Measurements from ENCODE around the gene PARM1.

PARM1 gene

DNA sequence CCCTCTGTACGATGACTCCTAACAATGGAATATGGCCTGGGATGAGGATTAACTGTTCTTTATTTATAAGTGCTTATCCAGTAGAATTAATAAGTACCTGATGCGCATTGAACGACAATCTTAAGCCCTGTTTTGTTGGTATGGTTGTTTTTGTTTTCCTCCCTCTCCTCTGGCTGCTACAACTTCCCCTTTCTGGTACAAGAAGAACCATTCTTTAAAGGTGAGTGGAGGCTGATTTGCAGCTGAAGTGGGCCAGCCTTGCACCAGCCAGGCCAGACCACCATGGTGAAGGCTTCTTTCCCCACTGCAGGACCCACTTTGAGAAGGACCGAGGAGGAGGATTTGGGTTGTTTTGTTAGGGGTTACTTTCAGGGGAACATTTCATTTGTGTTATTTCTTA is 113.3 kb downstream of the PARM1 start:
- TF ChIP-seq CTCF (IDR thresholded peaks at IDR 0.05; ENCODE audit: borderline replicate concordance, control extremely low read depth, extremely low read depth, insufficient read depth, missing control alignments) = no peak
- in situ Hi-C loops (cut with MboI; ENCODE audit: low sequenced_read_pairs, unreplicated experiment) = no loop called here
- DNase-seq (ENCODE audit: low spot score) = no peak

DNA sequence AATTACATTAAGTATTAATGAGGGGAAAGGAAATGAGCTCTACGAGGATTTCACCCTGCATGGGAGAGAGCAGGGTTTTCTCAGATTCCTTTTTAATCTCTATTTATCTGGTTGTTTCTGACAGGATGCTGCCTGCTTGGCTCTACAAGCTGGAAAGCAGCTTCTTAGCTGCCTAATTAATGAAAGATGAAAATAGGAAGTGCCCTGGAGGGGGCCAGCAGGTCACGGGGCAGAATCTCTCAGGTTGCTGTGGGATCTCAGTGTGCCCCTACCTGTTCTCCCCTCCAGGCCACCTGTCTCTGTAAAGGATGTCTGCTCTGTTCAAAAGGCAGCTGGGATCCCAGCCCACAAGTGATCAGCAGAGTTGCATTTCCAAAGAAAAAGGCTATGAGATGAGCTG is 113.7 kb downstream of the PARM1 start:
- in situ Hi-C loops (cut with MboI; ENCODE audit: low sequenced_read_pairs, unreplicated experiment) = no loop called here
- TF ChIP-seq CTCF (IDR thresholded peaks at IDR 0.05; ENCODE audit: borderline replicate concordance, control extremely low read depth, extremely low read depth, insufficient read depth, missing control alignments) = no peak
- no peak for DNase-seq (ENCODE audit: low spot score)

DNA sequence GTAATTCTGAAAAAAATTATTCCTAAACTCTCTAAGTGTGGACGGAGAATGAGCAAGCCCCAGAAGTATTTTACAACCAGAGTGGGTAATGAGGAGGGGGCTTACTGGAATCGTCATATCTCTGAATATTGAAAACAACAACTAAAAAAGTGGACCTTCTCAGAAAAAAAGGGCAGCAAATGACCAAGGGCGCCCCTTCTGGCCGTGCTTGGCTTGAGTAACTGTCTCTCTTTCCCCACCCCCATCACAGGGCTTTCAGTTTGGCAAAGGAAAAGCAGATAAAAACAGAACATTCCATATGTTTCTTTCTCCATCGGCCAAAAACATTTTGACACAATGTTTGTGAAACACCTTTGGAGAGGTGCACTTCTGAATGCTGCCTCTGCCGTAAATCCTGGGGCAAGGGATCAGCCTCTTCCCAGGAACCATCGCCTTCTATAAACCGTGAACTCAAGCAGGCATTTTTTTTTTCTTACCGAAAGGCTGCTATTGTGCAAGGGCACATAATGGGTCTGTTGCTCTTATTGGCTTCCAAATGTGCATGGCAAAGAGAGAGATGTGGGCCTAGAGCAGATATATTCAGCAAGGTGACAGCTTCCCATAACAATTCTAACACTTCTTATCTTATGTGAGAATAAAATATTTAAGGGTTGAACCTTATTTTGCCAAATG is 115.4 kb downstream of the PARM1 start:
- no peak for DNase-seq (ENCODE audit: low spot score)
- in situ Hi-C loops (cut with MboI; ENCODE audit: low sequenced_read_pairs, unreplicated experiment) = no loop called here
- no peak for TF ChIP-seq CTCF (IDR thresholded peaks at IDR 0.05; ENCODE audit: borderline replicate concordance, control extremely low read depth, extremely low read depth, insufficient read depth, missing control alignments)

GRCh38 chr4:75051431-75051830 is 118.5 kb downstream of the PARM1 start:
- DNase-seq (ENCODE audit: low spot score) = no peak
- TF ChIP-seq CTCF (IDR thresholded peaks at IDR 0.05; ENCODE audit: borderline replicate concordance, control extremely low read depth, extremely low read depth, insufficient read depth, missing control alignments) = no peak
- in situ Hi-C loops (cut with MboI; ENCODE audit: low sequenced_read_pairs, unreplicated experiment) = no loop called here

- no peak for TF ChIP-seq CTCF (IDR thresholded peaks at IDR 0.05; ENCODE audit: borderline replicate concordance, control extremely low read depth, extremely low read depth, insufficient read depth, missing control alignments)
- DNase-seq (ENCODE audit: low spot score) = no peak
- in situ Hi-C loops (cut with MboI; ENCODE audit: low sequenced_read_pairs, unreplicated experiment) = no loop called here
These were observed 120.4 kb downstream of the PARM1 start for GRCh38 chr4:75053352-75053751.

DNA sequence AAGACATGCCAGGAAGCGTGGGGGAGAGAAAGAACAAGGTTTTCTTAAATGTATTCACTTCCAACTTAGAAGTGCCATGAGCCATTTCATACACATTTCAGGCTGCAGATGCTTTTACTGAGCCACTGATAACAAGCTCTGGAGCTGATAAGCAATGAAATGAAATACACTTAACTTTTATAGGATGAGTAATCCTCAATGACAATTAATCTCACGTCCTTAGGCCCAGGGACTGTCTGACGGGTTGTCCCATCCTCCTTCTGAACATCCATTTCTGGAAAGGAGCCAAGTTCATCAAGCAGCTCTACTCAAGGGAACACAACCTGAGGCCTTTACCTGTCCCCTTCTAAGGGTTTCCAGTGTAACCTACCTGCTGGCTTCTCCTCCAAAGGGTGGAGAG is 121.2 kb downstream of the PARM1 start:
- in situ Hi-C loops (cut with MboI; ENCODE audit: low sequenced_read_pairs, unreplicated experiment) = no loop called here

More for the DNA sequence above, 121.2 kb downstream of the PARM1 start:
- no peak for DNase-seq (ENCODE audit: low spot score)
- no peak for TF ChIP-seq CTCF (IDR thresholded peaks at IDR 0.05; ENCODE audit: borderline replicate concordance, control extremely low read depth, extremely low read depth, insufficient read depth, missing control alignments)

Data from GM13976 (cell line).